ENCODE data around the gene MIS12.

The MIS12 gene

DNA sequence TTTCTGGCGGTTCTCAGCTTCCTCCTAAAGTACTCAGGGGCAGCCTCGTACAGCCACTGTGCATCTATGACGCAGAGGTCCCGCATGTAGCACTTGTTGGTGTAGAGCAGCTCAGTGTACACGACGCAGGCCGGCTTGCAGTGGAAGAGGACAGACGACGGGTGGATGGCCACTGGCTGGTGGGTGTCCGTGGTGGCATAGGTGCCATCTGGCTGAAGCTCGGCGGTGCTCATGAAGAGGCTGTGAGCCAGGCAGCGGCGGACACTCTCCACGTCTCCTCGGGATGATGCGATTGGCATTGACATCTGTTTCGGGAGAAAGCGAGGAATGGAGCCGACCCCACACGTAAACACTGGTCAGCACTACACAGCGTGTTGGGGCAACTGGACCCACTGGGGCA, 42.2 kb upstream of the MIS12 start:
- DNase-seq (ENCODE audit: extremely low spot score) = no peak
- CTCF ChIA-PET = interaction anchor here (1.7 kb wide), 1 partner anchor 10 kb away, joined by 8 read pairs; no protein-coding TSS in a partner anchor
- POLR2A ChIA-PET = no interaction called here
- TF ChIP-seq, protein P1, sequence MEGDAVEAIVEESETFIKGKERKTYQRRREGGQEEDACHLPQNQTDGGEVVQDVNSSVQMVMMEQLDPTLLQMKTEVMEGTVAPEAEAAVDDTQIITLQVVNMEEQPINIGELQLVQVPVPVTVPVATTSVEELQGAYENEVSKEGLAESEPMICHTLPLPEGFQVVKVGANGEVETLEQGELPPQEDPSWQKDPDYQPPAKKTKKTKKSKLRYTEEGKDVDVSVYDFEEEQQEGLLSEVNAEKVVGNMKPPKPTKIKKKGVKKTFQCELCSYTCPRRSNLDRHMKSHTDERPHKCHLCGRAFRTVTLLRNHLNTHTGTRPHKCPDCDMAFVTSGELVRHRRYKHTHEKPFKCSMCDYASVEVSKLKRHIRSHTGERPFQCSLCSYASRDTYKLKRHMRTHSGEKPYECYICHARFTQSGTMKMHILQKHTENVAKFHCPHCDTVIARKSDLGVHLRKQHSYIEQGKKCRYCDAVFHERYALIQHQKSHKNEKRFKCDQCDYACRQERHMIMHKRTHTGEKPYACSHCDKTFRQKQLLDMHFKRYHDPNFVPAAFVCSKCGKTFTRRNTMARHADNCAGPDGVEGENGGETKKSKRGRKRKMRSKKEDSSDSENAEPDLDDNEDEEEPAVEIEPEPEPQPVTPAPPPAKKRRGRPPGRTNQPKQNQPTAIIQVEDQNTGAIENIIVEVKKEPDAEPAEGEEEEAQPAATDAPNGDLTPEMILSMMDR (IDR thresholded peaks at IDR 0.05; ENCODE audit: control extremely low read depth, extremely low read depth, low read depth, missing control alignments) = no peak

GRCh38 chr17:5446786-5447185, 39.6 kb upstream of the MIS12 start:
- TF ChIP-seq, protein P1 (IDR thresholded peaks at IDR 0.05; ENCODE audit: control extremely low read depth, extremely low read depth, low read depth, missing control alignments) = no peak
- ChIA-PET POLR2A (interaction anchor here (0.6 kb wide), 1 partner anchor 13 kb away, joined by 3 read pairs; no protein-coding TSS in a partner anchor), CTCF (interaction anchor here (1.4 kb wide), 1 partner anchor 9 kb away, joined by 4 read pairs; no protein-coding TSS in a partner anchor)
- no peak for DNase-seq (ENCODE audit: extremely low spot score)

GRCh38 chr17:5464717-5465507, 21.5 kb upstream of the MIS12 start:
- DNase-seq (ENCODE audit: extremely low spot score) = no peak
- ChIA-PET POLR2A (no interaction called here), CTCF (interaction anchor here (0.9 to 2.7 kb wide), 2 partner anchors 25 to 32 kb away, joined by 4 to 16 read pairs; partner anchors contain the start of gene C1QBP)
- TF ChIP-seq, protein P1 (IDR thresholded peaks at IDR 0.05; ENCODE audit: control extremely low read depth, extremely low read depth, low read depth, missing control alignments) = no peak

DNA sequence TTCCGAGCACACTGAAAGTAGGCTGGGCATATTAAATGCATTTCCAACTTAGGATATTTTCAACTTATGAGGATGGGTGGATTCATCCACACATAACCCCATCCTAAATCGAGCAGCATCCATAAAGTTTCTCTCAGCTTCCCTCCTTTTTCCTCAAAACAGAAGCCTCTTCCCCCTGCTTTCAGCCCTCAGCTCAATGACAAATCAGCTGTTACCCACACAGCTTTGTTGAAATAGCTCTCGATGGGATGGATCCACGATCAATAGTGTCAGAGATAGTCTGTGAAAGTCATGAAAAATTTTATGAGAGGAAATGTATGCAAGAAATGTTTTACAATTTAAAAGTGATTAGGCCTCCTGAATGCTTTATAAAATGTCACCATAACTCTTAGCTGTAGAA, 20.1 kb upstream of the MIS12 start:
- TF ChIP-seq, protein P1 (IDR thresholded peaks at IDR 0.05; ENCODE audit: control extremely low read depth, extremely low read depth, low read depth, missing control alignments) = no peak
- DNase-seq (ENCODE audit: extremely low spot score) = no peak
- CTCF ChIA-PET = interaction anchor here (1.6 kb wide), 1 partner anchor 27 kb away, joined by 13 read pairs; the partner anchor contains the start of gene C1QBP
- POLR2A ChIA-PET = no interaction called here

DNA sequence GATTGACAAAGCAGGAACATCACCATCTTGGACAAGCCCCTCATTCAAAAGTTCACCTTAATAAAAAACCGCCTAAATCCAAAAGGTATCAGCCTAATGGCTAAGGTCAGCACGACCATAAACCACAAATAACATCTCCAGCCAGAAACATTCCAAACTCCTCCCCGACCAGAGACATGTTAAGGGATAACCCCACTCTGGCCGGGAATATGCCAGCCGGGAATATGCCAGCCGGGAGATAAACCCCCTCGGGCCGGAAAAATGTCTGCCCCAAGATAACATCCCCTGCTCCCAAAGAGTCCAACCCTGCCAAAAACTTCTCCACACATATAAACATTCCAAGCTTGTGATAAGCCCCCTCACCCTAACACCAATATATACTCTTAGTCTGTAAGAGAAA, 18.9 kb upstream of the MIS12 start:
- CTCF ChIA-PET = interaction anchor here (1.6 to 1.8 kb wide), 2 partner anchors 28 kb away, joined by 7 to 13 read pairs; partner anchors contain the start of gene C1QBP
- DNase-seq (ENCODE audit: extremely low spot score) = no peak
- POLR2A ChIA-PET = no interaction called here
- TF ChIP-seq, protein P1 (IDR thresholded peaks at IDR 0.05; ENCODE audit: control extremely low read depth, extremely low read depth, low read depth, missing control alignments) = no peak

- ChIA-PET CTCF (interaction anchor here (1.8 kb wide), 1 partner anchor 29 kb away, joined by 7 read pairs; the partner anchor contains the start of gene C1QBP), POLR2A (interaction anchor here (1.9 kb wide), 1 partner anchor 18 kb away, joined by 12 read pairs; the partner anchor contains the start of genes DERL2 and MIS12)
- TF ChIP-seq, protein P1 (IDR thresholded peaks at IDR 0.05; ENCODE audit: control extremely low read depth, extremely low read depth, low read depth, missing control alignments) = no peak
- DNase-seq (ENCODE audit: extremely low spot score) = peak; percentile 34
These were observed 18.3 kb upstream of the MIS12 start for GRCh38 chr17:5468075-5468473.

All from GM10248 (cell line).